CD14-positive monocyte (primary cell): ENCODE data around the gene ATOH8. TPM values are rescaled to one million over a fixed set of nuclear protein-coding genes. Genes with fewer than 3 reads are reported as not detected.

Experiments
- DNase-seq, 3 donors: peaks; one replicate each; pipeline ENCODE4 v3.0.0-alpha.2; 2011 to 2022
- H2AFZ ChIP-seq: 2 replicates; pipeline ENCODE4 v1.6.0; 2012; ENCODE audit warnings: mild to moderate bottlenecking, low read depth, low read length, inconsistent platforms; ENCODE audit not compliant: insufficient read depth, poor library complexity, severe bottlenecking
- H3K27ac ChIP-seq, 2 donors: 1 replicate in 1 of 2; 2 replicates in 1 of 2; pipeline ENCODE4 v1.5.1; 2012 to 2013; ENCODE audit warnings: low read length in 2 of 2, control low read depth in 1 of 2, inconsistent platforms in 1 of 2, low read depth in 1 of 2, mild to moderate bottlenecking in 1 of 2
- H3K27me3 ChIP-seq, 2 donors: one replicate each; pipeline versions ENCODE4 v1.6.0 to v1.6.1; 2011 to 2013; ENCODE audit warnings: low read length in 2 of 2; ENCODE audit not compliant: control insufficient read depth in 2 of 2, insufficient read depth in 2 of 2
- H3K36me3 ChIP-seq, 2 donors: replicated peaks in 1 of 2; 1 replicate in 1 of 2; 2 replicates in 1 of 2; pipeline versions ENCODE4 v1.5.1 to v1.6.1; 2012 to 2013; ENCODE audit warnings: low read length in 2 of 2, control low read depth in 1 of 2, inconsistent platforms in 1 of 2, mild to moderate bottlenecking in 1 of 2; ENCODE audit not compliant: insufficient read depth in 2 of 2, control insufficient read depth in 1 of 2
- H3K4me1 ChIP-seq, 2 donors: 1 replicate in 1 of 2; 2 replicates in 1 of 2; pipeline versions ENCODE4 v1.5.1 to v1.6.1; 2012 to 2013; ENCODE audit warnings: low read length in 2 of 2, control low read depth in 1 of 2, inconsistent platforms in 1 of 2, mild to moderate bottlenecking in 1 of 2, moderate library complexity in 1 of 2; ENCODE audit not compliant: insufficient read depth in 2 of 2, control insufficient read depth in 1 of 2
- H3K4me2 ChIP-seq: replicated peaks from 2 replicates; pipeline ENCODE3; 2012; ENCODE audit warnings: low read length, moderate library complexity, mild to moderate bottlenecking; ENCODE audit not compliant: poor library complexity, severe bottlenecking; ENCODE audit errors: extremely low read depth
- H3K4me3 ChIP-seq, 3 experiments: fragments of 200-600 bp in 1 of 3; sonication (generic) in 1 of 3; replicated peaks in 1 of 3; 1 replicate in 2 of 3; 2 replicates in 1 of 3; pipeline ENCODE4 v1.5.1; 2011 to 2013; ENCODE audit warnings: low read length in 3 of 3, mild to moderate bottlenecking in 3 of 3, control low read depth in 2 of 3, low read depth in 2 of 3, inconsistent platforms in 1 of 3, moderate library complexity in 1 of 3
- H3K79me2 ChIP-seq: 2 replicates; pipeline ENCODE4 v1.6.0; 2012; ENCODE audit warnings: mild to moderate bottlenecking, control low read depth, inconsistent platforms, low read length, moderate library complexity; ENCODE audit not compliant: insufficient read depth
- H3K9ac ChIP-seq: 2 replicates; pipeline ENCODE4 v1.6.0; 2017; ENCODE audit warnings: low read length, mild to moderate bottlenecking; ENCODE audit not compliant: insufficient read depth, poor library complexity, severe bottlenecking
- H3K9me3 ChIP-seq, 2 donors: replicated peaks in 1 of 2; 1 replicate in 1 of 2; 2 replicates in 1 of 2; pipeline versions ENCODE4 v1.5.1 to v1.6.1; 2012 to 2013; ENCODE audit warnings: low read length in 2 of 2, control low read depth in 1 of 2; ENCODE audit not compliant: control insufficient read depth in 1 of 2, insufficient read depth in 1 of 2
- H4K20me1 ChIP-seq: 2 replicates; pipeline ENCODE4 v1.6.0; 2012; ENCODE audit warnings: mild to moderate bottlenecking, low read length, control low read depth, moderate library complexity; ENCODE audit not compliant: insufficient read depth
- H3K27ac Mint-ChIP-seq, 7 donors: one replicate each; pipeline ENCODE4 v1.8.0; 2020; ENCODE audit warnings: mild to moderate bottlenecking in 7 of 7, mixed read lengths in 7 of 7, moderate library complexity in 6 of 7, inconsistent platforms in 2 of 7
- H3K27me3 Mint-ChIP-seq, 3 donors: one replicate each; pipeline ENCODE4 v1.8.0; 2021 to 2022; ENCODE audit warnings: low read depth in 3 of 3, mild to moderate bottlenecking in 3 of 3, mixed read lengths in 3 of 3, moderate library complexity in 3 of 3, inconsistent platforms in 1 of 3
- H3K36me3 Mint-ChIP-seq, 2 donors: one replicate each; pipeline ENCODE4 v1.8.0; 2020; ENCODE audit warnings: mixed read lengths in 2 of 2, inconsistent platforms in 1 of 2, mild to moderate bottlenecking in 1 of 2
- H3K4me1 Mint-ChIP-seq: one replicate; pipeline ENCODE4 v1.8.0; 2020; ENCODE audit warnings: mild to moderate bottlenecking, mixed read lengths
- H3K4me3 Mint-ChIP-seq, 2 donors: one replicate each; pipeline ENCODE4 v1.8.0; 2020; ENCODE audit warnings: mild to moderate bottlenecking in 2 of 2, mixed read lengths in 2 of 2, moderate library complexity in 1 of 2
- H3K9me3 Mint-ChIP-seq, 7 donors: one replicate each; pipeline ENCODE4 v1.8.0; 2020 to 2022; ENCODE audit warnings: mixed read lengths in 7 of 7, mild to moderate bottlenecking in 6 of 7, moderate library complexity in 6 of 7, inconsistent platforms in 2 of 7
- WGBS: methylation state at CpG from one replicate; pipeline ENCODE4 v1.1.5; 2013; ENCODE audit warnings: missing lambda C conversion rate; ENCODE audit not compliant: insufficient coverage; 5-methylcytosine and 5-hydroxymethylcytosine counted together
- intact Hi-C, 2 donors: fragments of 100-400 bp; cut with micrococcal nuclease; formaldehyde crosslinking; loops; one replicate each; pipeline versions ENCODE4 v1.15.0 to v1.15.1; 2023
- polyA plus RNA-seq, 3 donors: library from polyadenylated mRNA; depleted of rRNA in 1 of 3; unstranded in 2 of 3; stranded (reverse) in 1 of 3; fragments of 300-500 nt in 2 of 3; fragments of >200 nt in 1 of 3; fragmentation: Illumina TruSeq in 2 of 3; gene quantifications; 1 replicate in 2 of 3; 2 replicates in 1 of 3; pipeline ENCODE4 v1.2.3, GENCODE V29; 2012 to 2021
- TF ChIP-seq, protein P1 (sequence below): fragments of 200-600 bp; IDR thresholded peaks from one replicate; pipeline ENCODE4 v1.8.0; 2022; ENCODE audit warnings: antibody characterized with exemption, mild to moderate bottlenecking

ATOH8 gene
- polyA plus RNA-seq, 3 donors = 2.0 to 3.9 (median 2.1) TPM

- Mint-ChIP-seq H3K4me1 (peaks cover 22% of the 10 kb centered on the region), H3K36me3 (no peaks in the 10 kb centered on the region), H3K27me3 (peaks cover 0 to 2% (median 0%) of the 10 kb centered on the region in 3 donors), H3K27ac (no peak overlapping the region), H3K4me3 (no peak overlapping the region), H3K9me3 (peaks cover 0 to 5% (median 0%) of the 10 kb centered on the region in 7 donors)
- Histone ChIP-seq H3K4me3 (no peak overlapping the region), H3K9me3 (no peaks in the 10 kb centered on the region), H3K9ac (no peak overlapping the region), H3K36me3 (no peaks in the 10 kb centered on the region), H2AFZ (no peak overlapping the region), H3K79me2 (no peaks in the 10 kb centered on the region), H3K27ac (no peak overlapping the region), H3K4me1 (peaks cover 17 to 18% of the 10 kb centered on the region in 2 donors), H3K27me3 (no peaks in the 10 kb centered on the region), H3K4me2 (no peak overlapping the region), H4K20me1 (no peaks in the 10 kb centered on the region)
- DNase-seq = no peak
- 80% methylated on average over 1 of the region's 2 CpGs for WGBS
- TF ChIP-seq, protein P1, sequence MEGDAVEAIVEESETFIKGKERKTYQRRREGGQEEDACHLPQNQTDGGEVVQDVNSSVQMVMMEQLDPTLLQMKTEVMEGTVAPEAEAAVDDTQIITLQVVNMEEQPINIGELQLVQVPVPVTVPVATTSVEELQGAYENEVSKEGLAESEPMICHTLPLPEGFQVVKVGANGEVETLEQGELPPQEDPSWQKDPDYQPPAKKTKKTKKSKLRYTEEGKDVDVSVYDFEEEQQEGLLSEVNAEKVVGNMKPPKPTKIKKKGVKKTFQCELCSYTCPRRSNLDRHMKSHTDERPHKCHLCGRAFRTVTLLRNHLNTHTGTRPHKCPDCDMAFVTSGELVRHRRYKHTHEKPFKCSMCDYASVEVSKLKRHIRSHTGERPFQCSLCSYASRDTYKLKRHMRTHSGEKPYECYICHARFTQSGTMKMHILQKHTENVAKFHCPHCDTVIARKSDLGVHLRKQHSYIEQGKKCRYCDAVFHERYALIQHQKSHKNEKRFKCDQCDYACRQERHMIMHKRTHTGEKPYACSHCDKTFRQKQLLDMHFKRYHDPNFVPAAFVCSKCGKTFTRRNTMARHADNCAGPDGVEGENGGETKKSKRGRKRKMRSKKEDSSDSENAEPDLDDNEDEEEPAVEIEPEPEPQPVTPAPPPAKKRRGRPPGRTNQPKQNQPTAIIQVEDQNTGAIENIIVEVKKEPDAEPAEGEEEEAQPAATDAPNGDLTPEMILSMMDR = no peak
- intact Hi-C loops = no loop called here
Measured at GRCh38 chr2:85732467-85733120, 21.2 kb upstream of the ATOH8 start.

DNA sequence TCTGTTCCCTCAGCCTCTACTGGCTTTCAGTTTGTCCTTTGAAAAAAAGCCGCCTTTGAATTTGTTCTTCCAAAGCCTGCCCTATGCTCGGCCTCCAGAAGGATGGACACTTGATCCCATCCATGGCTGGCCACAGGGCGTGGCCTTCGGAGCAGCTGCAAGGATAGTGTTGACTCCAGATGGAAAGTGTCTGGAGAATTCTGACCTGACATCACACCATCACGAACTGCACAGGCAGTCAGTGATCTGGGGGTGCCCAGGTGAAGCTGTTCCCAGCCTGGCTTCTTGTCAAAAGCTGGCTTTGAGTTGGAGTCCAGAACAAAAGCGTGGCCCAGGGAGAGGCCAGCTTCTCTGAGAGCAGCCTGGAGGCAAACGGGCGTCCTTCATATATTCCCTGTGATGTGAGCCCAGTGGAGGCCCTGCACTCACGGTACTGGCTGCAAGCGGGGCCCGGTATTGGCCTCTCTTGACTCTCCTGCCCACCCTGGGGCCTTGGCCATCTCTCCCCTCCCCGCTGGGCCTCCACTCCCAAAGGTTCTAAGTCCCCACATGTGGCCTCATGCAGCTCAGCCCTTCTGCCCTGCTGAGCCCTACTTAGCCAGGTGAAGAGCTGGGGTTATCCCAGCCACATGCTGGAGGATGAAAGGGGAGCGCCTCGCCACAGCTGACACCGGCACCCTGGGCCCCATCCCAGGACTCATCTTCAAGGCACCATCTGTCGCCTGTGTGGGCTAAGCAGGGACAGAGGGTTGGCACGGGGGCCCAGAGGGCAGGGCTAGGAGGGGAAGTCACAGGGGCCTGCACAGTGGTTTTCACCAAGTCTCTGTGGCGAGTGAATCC, 20.4 kb upstream of the ATOH8 start:
- Histone ChIP-seq H3K79me2 (no peaks in the 10 kb centered on the region), H3K9me3 (no peaks in the 10 kb centered on the region), H3K27me3 (no peaks in the 10 kb centered on the region), H3K4me1 (peaks cover 11% of the 10 kb centered on the region in 2 donors), H2AFZ (no peak overlapping the region), H4K20me1 (no peaks in the 10 kb centered on the region), H3K27ac (no peak overlapping the region), H3K4me3 (no peak overlapping the region), H3K36me3 (no peaks in the 10 kb centered on the region), H3K4me2 (no peak overlapping the region), H3K9ac (no peak overlapping the region)
- Mint-ChIP-seq H3K27me3 (peaks cover 0 to 2% (median 0%) of the 10 kb centered on the region in 3 donors), H3K4me3 (no peak overlapping the region), H3K36me3 (no peaks in the 10 kb centered on the region), H3K27ac (no peak overlapping the region), H3K4me1 (peaks cover 15% of the 10 kb centered on the region), H3K9me3 (peaks cover 0 to 5% (median 0%) of the 10 kb centered on the region in 7 donors)
- DNase-seq = no peak
- TF ChIP-seq, protein P1 = no peak
- 75% methylated on average over 15 of the region's 18 CpGs for WGBS
- intact Hi-C loops = no loop called here
